ENCODE measurements around the gene SKAP2.

Gene SKAP2

GRCh38 chr7:26626687-26627086, 237.7 kb downstream of the SKAP2 start:
- no peaks in the 10 kb centered on the region for H3K36me3 ChIP-seq (ENCODE audit: insufficient read depth, low read depth, low read length)
- H3K27me3 ChIP-seq (ENCODE audit: insufficient read depth, low read length): no peaks in the 10 kb centered on the region
- no peak overlapping the region for H3K27ac ChIP-seq (ENCODE audit: low read length)
- H3K4me3 ChIP-seq (ENCODE audit: low read length): no peak overlapping the region
- H3K9me3 ChIP-seq (ENCODE audit: insufficient read depth, low read depth, low read length): no peaks in the 10 kb centered on the region
- H3K9ac ChIP-seq (ENCODE audit: low read depth, low read length): no peak overlapping the region
- no peaks in the 10 kb centered on the region for H3K4me1 ChIP-seq (ENCODE audit: insufficient read depth, low read length)

GRCh38 chr7:26626156-26626555, 238.2 kb downstream of the SKAP2 start:
- Histone ChIP-seq H3K9ac (ENCODE audit: low read depth, low read length) (no peak overlapping the region), H3K4me1 (ENCODE audit: insufficient read depth, low read length) (no peaks in the 10 kb centered on the region), H3K27ac (ENCODE audit: low read length) (no peak overlapping the region), H3K27me3 (ENCODE audit: insufficient read depth, low read length) (no peaks in the 10 kb centered on the region), H3K9me3 (ENCODE audit: insufficient read depth, low read depth, low read length) (no peaks in the 10 kb centered on the region), H3K36me3 (ENCODE audit: insufficient read depth, low read depth, low read length) (no peaks in the 10 kb centered on the region), H3K4me3 (ENCODE audit: low read length) (no peak overlapping the region)

GRCh38 chr7:26625286-26625685, 239.1 kb downstream of the SKAP2 start:
- no peaks in the 10 kb centered on the region for H3K36me3 ChIP-seq (ENCODE audit: insufficient read depth, low read depth, low read length)
- H3K27ac ChIP-seq (ENCODE audit: low read length): no peak overlapping the region
- H3K4me3 ChIP-seq (ENCODE audit: low read length): no peak overlapping the region
- no peaks in the 10 kb centered on the region for H3K4me1 ChIP-seq (ENCODE audit: insufficient read depth, low read length)
- no peaks in the 10 kb centered on the region for H3K9me3 ChIP-seq (ENCODE audit: insufficient read depth, low read depth, low read length)
- no peak overlapping the region for H3K9ac ChIP-seq (ENCODE audit: low read depth, low read length)
- no peaks in the 10 kb centered on the region for H3K27me3 ChIP-seq (ENCODE audit: insufficient read depth, low read length)

- Histone ChIP-seq H3K36me3 (ENCODE audit: insufficient read depth, low read depth, low read length) (no peaks in the 10 kb centered on the region), H3K4me1 (ENCODE audit: insufficient read depth, low read length) (no peaks in the 10 kb centered on the region), H3K4me3 (ENCODE audit: low read length) (no peak overlapping the region), H3K27ac (ENCODE audit: low read length) (no peak overlapping the region), H3K27me3 (ENCODE audit: insufficient read depth, low read length) (no peaks in the 10 kb centered on the region), H3K9me3 (ENCODE audit: insufficient read depth, low read depth, low read length) (no peaks in the 10 kb centered on the region), H3K9ac (ENCODE audit: low read depth, low read length) (no peak overlapping the region)
Measured at GRCh38 chr7:26624839-26625238, 239.6 kb downstream of the SKAP2 start.

GRCh38 chr7:26624431-26624830, 240.0 kb downstream of the SKAP2 start:
- Histone ChIP-seq H3K27ac (ENCODE audit: low read length) (no peak overlapping the region), H3K9me3 (ENCODE audit: insufficient read depth, low read depth, low read length) (no peaks in the 10 kb centered on the region), H3K27me3 (ENCODE audit: insufficient read depth, low read length) (no peaks in the 10 kb centered on the region), H3K9ac (ENCODE audit: low read depth, low read length) (no peak overlapping the region), H3K4me3 (ENCODE audit: low read length) (no peak overlapping the region), H3K36me3 (ENCODE audit: insufficient read depth, low read depth, low read length) (no peaks in the 10 kb centered on the region), H3K4me1 (ENCODE audit: insufficient read depth, low read length) (no peaks in the 10 kb centered on the region)

- H3K36me3 ChIP-seq (ENCODE audit: insufficient read depth, low read depth, low read length): no peaks in the 10 kb centered on the region
- H3K4me3 ChIP-seq (ENCODE audit: low read length): no peak overlapping the region
- H3K27me3 ChIP-seq (ENCODE audit: insufficient read depth, low read length): no peaks in the 10 kb centered on the region
- no peaks in the 10 kb centered on the region; the same call in 1 of the 2 replicates for H3K4me1 ChIP-seq (ENCODE audit: insufficient read depth, low read length)
- no peak overlapping the region for H3K9ac ChIP-seq (ENCODE audit: low read depth, low read length)
- H3K9me3 ChIP-seq (ENCODE audit: insufficient read depth, low read depth, low read length): no peaks in the 10 kb centered on the region
- H3K27ac ChIP-seq (ENCODE audit: low read length): no peak overlapping the region
Measured at GRCh38 chr7:26620352-26620751, 244.0 kb downstream of the SKAP2 start.

GRCh38 chr7:26619348-26619984, 244.9 kb downstream of the SKAP2 start:
- no peaks in the 10 kb centered on the region for H3K9me3 ChIP-seq (ENCODE audit: insufficient read depth, low read depth, low read length)
- no peak overlapping the region for H3K27ac ChIP-seq (ENCODE audit: low read length)
- no peaks in the 10 kb centered on the region; the same call in 1 of the 2 replicates for H3K4me1 ChIP-seq (ENCODE audit: insufficient read depth, low read length)
- H3K9ac ChIP-seq (ENCODE audit: low read depth, low read length): no peak overlapping the region
- no peaks in the 10 kb centered on the region for H3K36me3 ChIP-seq (ENCODE audit: insufficient read depth, low read depth, low read length)
- H3K27me3 ChIP-seq (ENCODE audit: insufficient read depth, low read length): no peaks in the 10 kb centered on the region
- no peak overlapping the region for H3K4me3 ChIP-seq (ENCODE audit: low read length)

GRCh38 chr7:26618898-26619297, 245.5 kb downstream of the SKAP2 start:
- H3K4me1 ChIP-seq (ENCODE audit: insufficient read depth, low read length): no peaks in the 10 kb centered on the region; the same call in 1 of the 2 replicates
- H3K4me3 ChIP-seq (ENCODE audit: low read length): no peak overlapping the region
- no peak overlapping the region for H3K9ac ChIP-seq (ENCODE audit: low read depth, low read length)
- H3K27me3 ChIP-seq (ENCODE audit: insufficient read depth, low read length): no peaks in the 10 kb centered on the region
- H3K9me3 ChIP-seq (ENCODE audit: insufficient read depth, low read depth, low read length): no peaks in the 10 kb centered on the region
- H3K36me3 ChIP-seq (ENCODE audit: insufficient read depth, low read depth, low read length): no peaks in the 10 kb centered on the region
- no peak overlapping the region for H3K27ac ChIP-seq (ENCODE audit: low read length)

- Histone ChIP-seq H3K9ac (ENCODE audit: low read depth, low read length) (no peak overlapping the region), H3K27me3 (ENCODE audit: insufficient read depth, low read length) (no peaks in the 10 kb centered on the region), H3K4me3 (ENCODE audit: low read length) (no peak overlapping the region), H3K36me3 (ENCODE audit: insufficient read depth, low read depth, low read length) (no peaks in the 10 kb centered on the region), H3K27ac (ENCODE audit: low read length) (no peak overlapping the region), H3K4me1 (ENCODE audit: insufficient read depth, low read length) (no peaks in the 10 kb centered on the region; the same call in 1 of the 2 replicates), H3K9me3 (ENCODE audit: insufficient read depth, low read depth, low read length) (no peaks in the 10 kb centered on the region)
Measured at GRCh38 chr7:26618449-26618848, 245.9 kb downstream of the SKAP2 start.

Measured in iPS-20b (cell line).